Measurements from ENCODE around the gene GZMA.

- TF ChIP-seq CTCF (conservative IDR thresholded peaks at IDR 0.05; ENCODE audit: low read length) (no peak), EZH2phosphoT487 (IDR thresholded peaks at IDR 0.05; ENCODE audit: borderline replicate concordance, low read depth, low read length) (no peak)
Measured at GRCh38 chr5:55113327-55113726, 10.9 kb downstream of the GZMA start.

Measured in OCI-LY7 (cell line).